ENCODE data around the gene SLC10A4. TPM values are rescaled to one million over a fixed set of nuclear protein-coding genes. Genes with fewer than 3 reads are reported as not detected.

SLC10A4 gene
- total and polyA plus RNA-seq, 2 of the 13 experiments (the other 11 are each of a cell fraction or from before 2014, with no cell fraction given) = 0.04 to 0.07 TPM

- DNase-seq (ENCODE audit: low spot score) = no peak
- FAIRE-seq = no peak
- no TSS peak for BruUV-seq (replicated peaks)
- intact Hi-C loops (cut with micrococcal nuclease; ENCODE audit: unreplicated experiment) = no loop called here
- Histone ChIP-seq H3K4me1 (ENCODE audit: insufficient read depth, low read length) (no peaks in the 10 kb centered on the region), H3K4me3 (replicated peaks in 1 of 3; ENCODE audit: insufficient read depth in 1 of 3, low read depth in 2 of 3, low read length in 3 of 3) (no peak overlapping the region), H3K4me2 (ENCODE audit: low read depth, low read length) (no peak overlapping the region), H3K9me3 (ENCODE audit: low read length) (no peaks in the 10 kb centered on the region), H3K27ac (ENCODE audit: extremely low read length, insufficient read depth, low read length) (no peak overlapping the region), H3K9ac (ENCODE audit: insufficient read depth, low read depth, low read length) (no peak overlapping the region), H4K20me1 (ENCODE audit: insufficient read depth, low read length) (no peaks in the 10 kb centered on the region), H3K79me2 (ENCODE audit: insufficient read depth, low read length) (no peaks in the 10 kb centered on the region), H3K36me3 (replicated peaks in 1 of 2; ENCODE audit: control insufficient read depth in 1 of 2, insufficient read depth in 2 of 2, low read length in 2 of 2) (no peaks in the 10 kb centered on the region), H3K27me3 (ENCODE audit: control insufficient read depth in 1 of 2, insufficient read depth in 2 of 2, low read length in 2 of 2) (peaks cover 0 to 6% of the 10 kb centered on the region in 2 experiments; a peak in 3 of 5 replicates), H2AFZ (ENCODE audit: low read length) (no peak overlapping the region)
- in situ Hi-C loops (cut with HindIII; ENCODE audit: extremely low pct_ligation_motif_present, low pct_unique_long_range_greater_than_20kb) = no loop called here
- ChIA-PET POLR2A (no interaction called here), CTCF (ENCODE audit: low intra/inter-chr PET ratio, low total read pairs) (no interaction called here)
- TF ChIP-seq JUN (CRISPR knock-in tag; IDR thresholded peaks at IDR 0.05) (no peak), CEBPB (IDR thresholded peaks at IDR 0.05; ENCODE audit: borderline replicate concordance, low read depth, low read length) (0 out of 2 replicates have a peak, but pooled peaks have one; percentile 32), ZBTB49 (CRISPR knock-in tag; IDR thresholded peaks at IDR 0.05; ENCODE audit: borderline replicate concordance) (no peak)
- 29% methylated on average over 4 of the region's 4 CpGs for WGBS (ENCODE audit: low lambda C conversion rate)
- ATAC-seq = no peak
Observed at GRCh38 chr4:48493452-48494100, 10.4 kb downstream of the SLC10A4 start.

GRCh38 chr4:48495941-48496340 lies 12.8 kb downstream of the SLC10A4 start:
- intact Hi-C loops (cut with micrococcal nuclease; ENCODE audit: unreplicated experiment) = no loop called here
- in situ Hi-C loops (cut with HindIII; ENCODE audit: extremely low pct_ligation_motif_present, low pct_unique_long_range_greater_than_20kb) = no loop called here
- Histone ChIP-seq H2AFZ (ENCODE audit: low read length) (no peak overlapping the region), H3K36me3 (replicated peaks in 1 of 2; ENCODE audit: control insufficient read depth in 1 of 2, insufficient read depth in 2 of 2, low read length in 2 of 2) (0 out of 5 replicates have a peak, but pooled peaks cover 0 to 2% of the 10 kb centered on the region in 2 experiments), H3K4me2 (ENCODE audit: low read depth, low read length) (no peak overlapping the region), H3K4me3 (replicated peaks in 1 of 3; ENCODE audit: insufficient read depth in 1 of 3, low read depth in 2 of 3, low read length in 3 of 3) (no peak overlapping the region), H3K4me1 (ENCODE audit: insufficient read depth, low read length) (no peaks in the 10 kb centered on the region), H3K9me3 (ENCODE audit: low read length) (no peaks in the 10 kb centered on the region), H3K79me2 (ENCODE audit: insufficient read depth, low read length) (no peaks in the 10 kb centered on the region), H3K27ac (ENCODE audit: extremely low read length, insufficient read depth, low read length) (no peak overlapping the region), H3K9ac (ENCODE audit: insufficient read depth, low read depth, low read length) (no peak overlapping the region), H3K27me3 (ENCODE audit: control insufficient read depth in 1 of 2, insufficient read depth in 2 of 2, low read length in 2 of 2) (no peaks in the 10 kb centered on the region; a peak in 1 of 5 replicates), H4K20me1 (ENCODE audit: insufficient read depth, low read length) (no peaks in the 10 kb centered on the region)
- no peak for FAIRE-seq
- DNase-seq (ENCODE audit: low spot score) = no peak
- TF ChIP-seq NR2F6 (IDR thresholded peaks at IDR 0.05) = no peak
- TF ChIP-seq NR2F6 (CRISPR knock-in tag; IDR thresholded peaks at IDR 0.05) = no peak
- no peak for TF ChIP-seq AKNA (CRISPR knock-in tag; IDR thresholded peaks at IDR 0.05; ENCODE audit: borderline replicate concordance)
- TF ChIP-seq RBAK (CRISPR knock-in tag; IDR thresholded peaks at IDR 0.05) = no peak
- TF ChIP-seq ZNF18 (CRISPR knock-in tag; IDR thresholded peaks at IDR 0.05; ENCODE audit: insufficient replicate concordance) = no peak
- 90% methylated on average over 2 of the region's 2 CpGs for WGBS (ENCODE audit: low lambda C conversion rate)
- ChIA-PET POLR2A (no interaction called here), CTCF (ENCODE audit: low intra/inter-chr PET ratio, low total read pairs) (no interaction called here)
- ATAC-seq = no peak
- BruUV-seq (replicated peaks) = no TSS peak

All from HepG2 (cell line).